ENCODE measurements around the gene LAMB4.

Gene LAMB4, protein sequence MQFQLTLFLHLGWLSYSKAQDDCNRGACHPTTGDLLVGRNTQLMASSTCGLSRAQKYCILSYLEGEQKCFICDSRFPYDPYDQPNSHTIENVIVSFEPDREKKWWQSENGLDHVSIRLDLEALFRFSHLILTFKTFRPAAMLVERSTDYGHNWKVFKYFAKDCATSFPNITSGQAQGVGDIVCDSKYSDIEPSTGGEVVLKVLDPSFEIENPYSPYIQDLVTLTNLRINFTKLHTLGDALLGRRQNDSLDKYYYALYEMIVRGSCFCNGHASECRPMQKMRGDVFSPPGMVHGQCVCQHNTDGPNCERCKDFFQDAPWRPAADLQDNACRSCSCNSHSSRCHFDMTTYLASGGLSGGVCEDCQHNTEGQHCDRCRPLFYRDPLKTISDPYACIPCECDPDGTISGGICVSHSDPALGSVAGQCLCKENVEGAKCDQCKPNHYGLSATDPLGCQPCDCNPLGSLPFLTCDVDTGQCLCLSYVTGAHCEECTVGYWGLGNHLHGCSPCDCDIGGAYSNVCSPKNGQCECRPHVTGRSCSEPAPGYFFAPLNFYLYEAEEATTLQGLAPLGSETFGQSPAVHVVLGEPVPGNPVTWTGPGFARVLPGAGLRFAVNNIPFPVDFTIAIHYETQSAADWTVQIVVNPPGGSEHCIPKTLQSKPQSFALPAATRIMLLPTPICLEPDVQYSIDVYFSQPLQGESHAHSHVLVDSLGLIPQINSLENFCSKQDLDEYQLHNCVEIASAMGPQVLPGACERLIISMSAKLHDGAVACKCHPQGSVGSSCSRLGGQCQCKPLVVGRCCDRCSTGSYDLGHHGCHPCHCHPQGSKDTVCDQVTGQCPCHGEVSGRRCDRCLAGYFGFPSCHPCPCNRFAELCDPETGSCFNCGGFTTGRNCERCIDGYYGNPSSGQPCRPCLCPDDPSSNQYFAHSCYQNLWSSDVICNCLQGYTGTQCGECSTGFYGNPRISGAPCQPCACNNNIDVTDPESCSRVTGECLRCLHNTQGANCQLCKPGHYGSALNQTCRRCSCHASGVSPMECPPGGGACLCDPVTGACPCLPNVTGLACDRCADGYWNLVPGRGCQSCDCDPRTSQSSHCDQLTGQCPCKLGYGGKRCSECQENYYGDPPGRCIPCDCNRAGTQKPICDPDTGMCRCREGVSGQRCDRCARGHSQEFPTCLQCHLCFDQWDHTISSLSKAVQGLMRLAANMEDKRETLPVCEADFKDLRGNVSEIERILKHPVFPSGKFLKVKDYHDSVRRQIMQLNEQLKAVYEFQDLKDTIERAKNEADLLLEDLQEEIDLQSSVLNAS (N-terminal part only)

DNA sequence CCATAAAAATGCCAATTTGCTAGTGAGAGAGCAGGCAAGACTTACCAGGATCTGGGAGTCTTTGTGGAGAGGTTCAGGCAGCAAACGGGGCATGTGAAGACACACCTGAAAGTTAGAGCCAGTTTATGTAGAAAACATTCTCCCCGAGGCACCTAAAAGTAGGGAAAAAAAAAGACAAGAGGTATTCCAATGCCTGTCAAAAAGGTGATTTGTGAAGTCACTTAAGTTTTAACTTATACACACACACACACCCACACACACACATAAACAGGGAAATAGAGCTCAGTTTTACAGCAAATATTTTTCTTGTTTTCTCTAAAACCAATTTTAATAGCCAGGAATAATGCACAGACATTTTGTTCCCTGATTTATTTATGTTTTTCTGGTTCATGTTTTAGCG is at the start of gene LAMB4:
LAMB4 (minus strand) TSS at position 101 of the 400 bp plus-strand sequence. CDS start 7,197 bp downstream, outside the sequence.
- in situ Hi-C loops (cut with MboI; ENCODE audit: low sequenced_read_pairs), result no loop called here

DNA sequence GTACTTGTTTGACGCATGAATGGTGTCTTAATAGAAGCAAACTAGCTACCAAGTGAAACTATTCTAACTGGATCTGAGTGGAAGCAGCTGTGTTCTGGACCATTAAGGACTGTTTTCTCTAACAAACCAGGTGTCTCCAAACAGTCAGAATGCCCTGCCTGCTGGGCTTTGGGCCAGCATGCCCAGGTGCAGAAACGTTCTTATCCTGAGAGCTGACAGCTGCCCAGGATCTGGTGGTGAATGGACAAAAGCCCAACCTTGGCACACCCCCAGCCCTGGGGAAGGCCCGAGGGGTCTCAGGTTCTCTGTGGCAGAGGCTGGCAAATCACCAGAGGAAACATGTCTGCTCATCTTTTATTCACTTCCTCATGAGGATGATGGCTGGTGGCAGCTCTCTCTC is 48.2 kb upstream of the LAMB4 start:
- in situ Hi-C loops (cut with MboI; ENCODE audit: low sequenced_read_pairs), result loop anchor here (25.0 kb wide), 1 partner anchor 284 kb away; the partner anchor contains the start of gene NRCAM

DNA sequence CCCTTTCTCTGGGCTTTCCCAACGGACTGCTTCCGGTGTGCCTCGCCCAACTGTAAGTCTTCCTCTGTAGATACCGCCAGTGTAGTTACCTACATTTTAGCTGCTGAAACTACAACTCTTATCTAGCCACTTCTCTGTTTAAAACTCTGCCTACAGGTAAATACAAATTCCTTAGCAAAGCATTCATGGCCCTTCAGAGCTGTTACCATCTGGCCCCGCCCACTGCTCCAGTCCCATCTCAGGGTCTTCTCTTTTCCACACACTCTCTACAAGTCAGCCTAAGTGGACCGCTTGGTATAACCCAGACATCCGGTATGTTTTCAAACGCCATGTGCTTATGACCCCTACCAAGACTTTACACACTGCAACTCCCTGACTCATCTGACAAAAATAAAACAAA is 41.0 kb upstream of the LAMB4 start:
- in situ Hi-C loops (cut with MboI; ENCODE audit: low sequenced_read_pairs), result no loop called here

DNA sequence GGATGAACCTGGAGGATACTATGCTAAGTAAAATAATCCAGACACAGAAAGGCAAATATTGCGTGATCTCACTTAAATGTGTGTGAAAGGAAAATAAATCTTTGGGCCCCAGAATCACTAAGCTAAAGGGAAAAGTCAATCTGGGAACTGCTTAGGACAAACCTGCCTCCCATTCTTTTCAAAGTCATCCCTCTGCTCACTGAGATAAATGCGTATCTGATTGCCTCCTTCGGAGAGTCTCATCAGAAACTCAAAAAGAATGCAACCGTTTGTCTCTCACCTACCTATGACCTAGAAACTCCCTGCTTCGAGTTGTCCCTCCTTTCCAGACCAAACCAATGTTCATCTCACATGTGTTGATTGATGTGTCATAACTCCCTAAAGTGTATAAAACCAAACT is 40.1 kb upstream of the LAMB4 start:
- in situ Hi-C loops (cut with MboI; ENCODE audit: low sequenced_read_pairs), result no loop called here

DNA sequence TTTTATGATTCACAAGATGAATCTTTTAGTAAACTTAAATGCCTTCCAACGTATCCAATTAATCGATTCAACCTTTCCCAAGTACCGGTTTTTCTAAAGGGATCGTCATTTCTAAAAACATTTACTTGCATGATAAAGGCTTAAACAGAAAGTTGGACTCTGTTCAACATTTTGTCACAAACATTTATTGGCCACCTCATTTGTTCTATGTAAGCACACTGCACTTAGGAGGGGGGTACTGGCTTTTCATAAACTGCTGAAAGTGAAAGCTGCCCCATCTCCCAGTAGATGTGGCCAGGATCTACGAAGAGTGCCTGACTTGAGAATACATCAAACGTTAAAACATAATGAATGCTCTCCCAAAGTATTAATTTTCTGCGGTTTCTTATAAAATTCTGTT is 37.3 kb upstream of the LAMB4 start:
- in situ Hi-C loops (cut with MboI; ENCODE audit: low sequenced_read_pairs), result no loop called here

DNA sequence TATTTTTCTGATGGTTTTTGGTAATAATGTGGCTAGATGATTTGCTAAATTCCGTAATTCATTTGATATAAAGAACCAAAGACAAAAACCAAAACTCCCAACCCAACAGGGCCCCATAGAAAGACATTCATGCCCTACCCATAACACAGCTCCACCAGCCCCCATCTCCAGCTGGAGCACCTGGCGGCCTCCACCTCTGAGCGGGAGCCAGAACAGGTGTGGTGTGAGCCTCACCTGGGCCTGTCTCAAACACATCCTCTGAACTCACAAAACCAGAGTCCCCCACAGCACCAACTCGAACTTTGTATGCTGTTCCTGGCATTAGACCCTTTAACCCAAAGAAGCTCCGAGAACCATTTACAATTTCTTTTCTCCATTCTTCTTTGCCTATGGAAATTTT is 36.5 kb upstream of the LAMB4 start:
- in situ Hi-C loops (cut with MboI; ENCODE audit: low sequenced_read_pairs), result no loop called here

DNA sequence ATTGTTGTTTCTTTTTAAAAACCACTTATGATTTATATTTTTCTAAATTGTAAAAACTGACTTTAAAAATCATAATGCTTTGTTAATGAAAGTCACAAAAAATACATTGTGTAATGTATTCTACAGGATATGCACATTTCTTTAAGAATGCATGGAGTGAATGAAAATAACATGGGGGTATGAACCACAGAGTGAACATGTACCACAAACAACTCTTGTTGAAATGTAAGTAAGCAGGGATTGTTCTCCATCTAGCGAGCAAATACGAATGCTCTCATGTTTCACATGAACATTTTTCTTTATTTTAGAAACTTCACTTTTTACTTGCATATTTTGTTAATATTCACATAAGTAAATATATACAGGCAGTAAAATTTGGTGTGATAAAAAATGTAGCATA is 35.6 kb upstream of the LAMB4 start:
- in situ Hi-C loops (cut with MboI; ENCODE audit: low sequenced_read_pairs), result no loop called here

DNA sequence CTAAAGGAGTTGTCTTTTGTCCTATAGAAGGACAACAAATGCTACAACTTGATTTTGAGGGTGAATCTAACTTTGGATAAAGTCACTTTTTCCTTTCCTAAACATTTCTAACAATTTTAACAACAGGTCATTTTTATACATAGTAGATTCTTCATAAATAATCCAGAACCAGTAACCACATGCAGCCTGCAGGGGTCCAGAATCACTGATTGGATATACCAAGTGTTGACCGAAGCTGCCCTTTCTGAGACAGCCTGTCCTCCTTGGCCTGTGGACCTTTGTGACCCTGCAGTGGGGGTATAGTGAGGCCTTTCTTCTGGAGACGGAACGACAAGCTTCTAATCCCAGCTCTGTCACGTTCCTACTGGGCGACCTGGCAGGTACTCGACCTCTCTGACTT is 34.8 kb upstream of the LAMB4 start:
- in situ Hi-C loops (cut with MboI; ENCODE audit: low sequenced_read_pairs), result no loop called here

DNA sequence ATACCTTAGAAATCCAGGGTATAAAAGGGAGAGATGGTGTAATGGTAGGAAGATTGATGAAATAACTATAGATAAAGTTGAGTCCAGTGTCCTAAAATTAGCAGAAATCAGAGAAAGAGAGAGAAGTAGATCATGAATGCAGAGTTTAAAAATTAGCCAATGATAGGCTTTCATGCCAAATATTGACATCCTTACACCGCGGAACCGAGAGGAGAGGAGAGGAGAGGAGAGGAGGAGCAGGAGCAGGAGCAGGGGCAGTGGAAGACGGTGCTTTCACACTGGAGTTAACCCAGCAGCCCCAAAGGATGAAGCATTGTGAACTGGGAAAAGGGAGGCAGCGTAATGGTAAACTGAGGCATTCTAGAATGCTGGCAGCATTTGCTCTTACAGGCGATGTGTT is 34.2 kb upstream of the LAMB4 start:
- in situ Hi-C loops (cut with MboI; ENCODE audit: low sequenced_read_pairs), result no loop called here

DNA sequence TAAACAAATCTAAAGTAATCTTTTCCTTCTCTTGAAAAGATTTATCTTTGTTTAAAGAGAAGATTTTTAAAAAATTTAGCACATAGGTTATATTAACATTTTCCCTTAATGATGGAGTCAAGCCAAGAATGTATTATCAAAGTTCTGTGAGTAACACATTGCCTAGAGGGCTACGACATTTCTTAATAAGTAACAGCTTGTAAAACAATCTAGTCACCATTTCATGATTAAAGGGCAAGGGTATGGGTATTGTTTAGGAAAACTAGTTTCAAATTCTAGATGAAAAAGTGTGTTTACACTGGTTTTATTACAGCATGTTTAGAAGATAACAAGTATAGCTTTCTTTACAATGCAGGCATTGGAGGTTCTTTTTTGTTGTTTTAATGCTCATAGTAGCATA is 28.6 kb upstream of the LAMB4 start:
- in situ Hi-C loops (cut with MboI; ENCODE audit: low sequenced_read_pairs), result no loop called here

DNA sequence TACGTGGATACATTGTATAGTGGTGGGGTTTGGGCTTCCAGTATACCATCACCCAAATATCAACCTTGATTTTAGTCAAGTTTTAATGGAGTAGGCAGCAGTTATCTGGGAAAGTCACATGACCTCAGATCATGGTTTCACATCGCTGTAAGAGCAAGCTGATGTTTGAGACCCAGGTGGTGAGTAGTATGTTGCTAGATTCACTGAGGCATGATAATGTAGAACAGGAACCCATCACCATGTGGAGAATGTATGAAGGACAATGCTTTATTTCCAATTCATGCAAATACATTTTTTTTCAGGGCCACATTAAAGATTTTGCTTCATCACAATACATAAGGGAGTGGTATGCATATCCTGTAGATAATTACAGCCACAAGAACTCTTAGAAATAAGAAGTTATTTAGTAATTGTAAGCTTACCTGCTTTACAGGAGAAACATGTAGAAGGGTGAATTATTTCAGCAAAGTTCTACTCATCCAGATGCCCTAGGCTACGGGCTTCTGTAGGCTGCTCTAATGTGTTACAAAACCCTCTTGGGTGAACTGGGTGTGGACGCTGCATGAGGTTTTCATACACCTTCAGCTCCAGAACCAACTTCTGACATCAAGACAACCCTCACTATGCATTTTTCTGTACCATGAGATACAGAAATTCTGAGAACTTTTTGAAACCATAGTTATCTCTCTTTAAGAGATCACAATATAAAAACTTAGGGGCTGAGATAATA is 27.6 kb upstream of the LAMB4 start:
- in situ Hi-C loops (cut with MboI; ENCODE audit: low sequenced_read_pairs), result no loop called here

DNA sequence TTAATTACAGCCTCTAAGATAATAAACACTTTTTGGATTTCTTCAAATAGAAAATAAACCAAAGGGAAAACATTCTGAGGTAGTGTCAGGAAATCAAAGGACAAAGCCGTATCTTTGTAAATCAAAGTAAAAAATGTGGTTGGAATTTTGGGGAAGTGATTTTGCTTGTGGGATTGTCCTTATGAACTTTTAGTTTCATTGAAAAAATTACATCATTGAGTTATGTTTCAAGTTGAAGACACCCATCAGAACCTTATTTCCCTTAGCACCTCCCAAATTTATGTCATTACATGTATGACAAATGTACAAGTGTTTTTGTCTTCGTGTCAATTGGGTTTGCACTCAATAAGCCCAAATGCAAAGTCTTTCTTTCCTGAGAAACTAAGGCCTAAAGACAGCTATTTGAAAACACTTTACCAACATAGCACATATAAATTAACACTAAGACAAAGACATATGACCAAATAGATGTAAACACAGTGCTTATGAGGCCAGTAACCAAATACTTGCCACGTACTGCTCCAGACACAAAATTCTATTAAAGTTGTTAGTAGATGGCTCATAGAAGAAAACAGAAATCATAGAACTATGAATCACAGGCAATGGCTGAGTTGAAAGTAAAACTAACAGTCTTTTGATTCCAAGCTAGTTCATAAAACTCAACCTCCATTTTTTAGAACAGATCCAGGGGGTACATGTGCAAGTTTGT is 26.9 kb upstream of the LAMB4 start:
- in situ Hi-C loops (cut with MboI; ENCODE audit: low sequenced_read_pairs), result no loop called here

DNA sequence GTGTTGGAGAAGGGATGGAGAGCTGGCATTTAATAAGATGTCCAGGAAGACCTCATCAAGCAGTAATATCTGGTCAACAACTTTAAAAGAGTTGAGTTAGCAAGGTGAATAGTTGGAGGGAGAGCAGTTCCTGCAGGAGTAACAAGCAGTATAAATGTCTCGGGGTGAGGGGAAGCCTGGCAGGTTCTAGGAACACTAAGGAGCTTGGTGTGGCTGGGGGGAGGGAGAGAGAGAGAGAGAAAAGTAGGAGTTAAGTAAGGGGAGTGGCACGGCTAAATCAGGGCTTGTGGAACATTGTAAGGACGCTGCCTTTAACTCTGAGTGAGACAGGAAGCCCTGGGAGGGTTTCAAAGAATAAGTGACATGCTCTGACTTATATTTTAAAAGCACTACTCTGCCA is 22.0 kb upstream of the LAMB4 start:
- in situ Hi-C loops (cut with MboI; ENCODE audit: low sequenced_read_pairs), result no loop called here

DNA sequence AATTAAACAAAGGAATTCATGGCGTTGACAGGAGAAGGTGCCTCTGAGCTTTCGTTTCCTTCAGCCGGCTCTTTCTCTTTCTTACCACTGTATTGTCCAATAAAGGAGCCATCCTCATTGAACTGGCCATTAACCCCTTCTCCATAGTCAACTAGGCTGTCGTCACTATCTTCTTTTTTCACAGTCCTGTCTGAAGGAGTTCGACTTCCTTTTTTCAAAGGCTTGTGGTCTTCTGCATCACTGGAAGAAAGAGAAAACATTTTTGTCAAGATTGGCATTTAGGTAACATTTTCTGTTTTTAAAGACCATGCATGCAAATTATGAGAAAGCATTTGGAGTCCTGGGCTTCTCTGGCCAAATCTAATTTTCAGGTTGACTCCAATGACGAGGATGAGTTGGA is 19.7 kb upstream of the LAMB4 start:
- in situ Hi-C loops (cut with MboI; ENCODE audit: low sequenced_read_pairs), result no loop called here

DNA sequence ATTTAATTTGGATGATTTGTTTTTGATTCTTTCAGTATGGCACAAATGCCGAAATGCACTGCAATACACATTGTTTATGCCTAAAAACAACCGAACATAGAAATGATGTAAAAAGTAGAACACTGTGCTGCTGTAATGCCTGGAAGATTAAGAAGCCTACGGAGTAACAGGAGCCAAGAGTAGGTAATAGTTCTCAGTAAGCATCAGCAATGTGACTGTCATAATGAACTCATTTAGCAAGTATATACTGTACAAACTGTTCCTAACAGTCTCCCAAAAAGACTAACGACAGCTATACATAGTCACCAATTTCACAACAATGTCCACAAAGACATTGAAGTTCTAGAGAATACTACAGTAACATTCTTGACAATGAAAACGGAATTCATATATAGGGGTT is 19.0 kb upstream of the LAMB4 start:
- in situ Hi-C loops (cut with MboI; ENCODE audit: low sequenced_read_pairs), result no loop called here

DNA sequence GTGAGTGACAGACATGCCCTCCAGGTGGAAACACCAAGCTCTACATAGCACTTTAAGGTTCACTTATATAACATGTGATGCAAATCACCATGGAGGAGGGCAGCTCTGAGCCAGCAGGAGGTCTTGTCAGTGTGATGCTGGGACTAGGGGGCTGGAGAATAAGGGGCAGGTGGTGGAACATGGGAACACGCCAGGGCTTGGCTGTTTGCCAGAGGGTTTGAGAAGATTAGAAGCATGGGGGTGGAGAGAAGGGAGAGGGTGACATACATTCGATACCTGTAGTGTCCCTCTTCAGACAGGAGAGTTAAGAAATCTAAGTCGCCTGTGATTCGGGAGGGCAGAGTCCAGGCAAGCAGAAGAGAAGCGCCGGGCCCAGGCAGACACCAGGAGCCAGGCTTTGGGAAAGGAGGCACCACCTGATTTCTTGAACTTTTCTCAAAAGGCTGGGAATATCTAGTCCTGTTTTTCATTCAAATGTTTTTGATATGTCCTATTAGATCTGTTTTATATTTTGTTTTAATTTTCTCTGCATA is 16.9 kb upstream of the LAMB4 start:
- in situ Hi-C loops (cut with MboI; ENCODE audit: low sequenced_read_pairs), result no loop called here

DNA sequence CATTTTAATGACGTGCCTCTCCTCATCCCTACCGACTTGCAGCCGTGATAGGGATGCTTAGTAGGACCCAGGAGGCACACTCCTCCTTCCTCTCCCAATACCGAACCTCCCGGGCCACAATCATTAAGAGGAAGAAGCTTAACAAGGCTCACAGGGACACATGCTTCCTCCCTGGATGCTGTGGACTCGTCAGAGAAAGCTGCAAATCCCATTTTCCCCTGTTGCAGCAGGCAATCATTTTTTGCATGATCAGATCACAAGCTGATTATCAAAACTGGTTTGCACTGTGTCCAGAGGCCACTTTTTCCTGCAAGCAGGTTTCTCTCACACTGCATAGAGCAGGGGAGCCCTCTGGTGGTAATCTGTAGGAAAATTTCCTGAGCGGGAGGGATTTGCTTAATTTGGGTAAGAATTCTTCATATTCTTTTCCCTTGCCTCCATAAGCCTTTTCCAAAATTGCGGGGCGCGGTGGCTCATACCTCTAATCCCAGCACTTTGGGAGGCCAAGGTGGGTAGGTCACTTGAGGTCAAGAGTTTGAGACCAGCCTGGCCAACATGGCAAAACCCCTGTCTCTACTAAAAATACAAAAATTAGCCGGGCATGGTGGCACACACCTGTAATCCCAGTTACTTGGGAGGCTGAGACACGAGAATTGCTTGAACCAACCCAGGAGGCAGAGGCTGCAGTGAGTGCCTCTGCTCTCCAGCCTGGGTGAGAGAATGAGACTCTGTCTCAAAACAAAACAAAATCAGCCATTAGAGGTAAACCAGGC is 16.1 kb upstream of the LAMB4 start:
- in situ Hi-C loops (cut with MboI; ENCODE audit: low sequenced_read_pairs), result no loop called here

DNA sequence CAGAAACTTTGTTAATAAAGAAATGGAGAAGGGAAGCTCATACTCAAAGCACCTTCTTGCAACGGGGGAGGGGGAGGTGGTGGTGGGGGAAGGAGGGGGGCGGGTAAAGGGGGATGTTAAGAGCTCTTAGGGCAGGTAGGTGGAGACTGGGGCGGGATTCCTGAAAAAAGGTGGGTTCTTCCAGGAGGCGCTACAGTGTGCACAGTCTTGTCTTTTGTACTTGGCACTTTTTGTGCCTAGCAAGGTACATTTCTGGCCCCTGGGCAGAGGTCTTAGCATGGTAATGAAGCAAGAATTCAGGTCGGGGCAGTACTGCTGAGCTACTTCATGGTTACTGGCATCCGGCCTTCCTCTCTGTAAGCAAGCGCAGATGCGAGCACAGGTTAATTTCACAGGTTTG is 15.2 kb upstream of the LAMB4 start:
- in situ Hi-C loops (cut with MboI; ENCODE audit: low sequenced_read_pairs), result no loop called here

DNA sequence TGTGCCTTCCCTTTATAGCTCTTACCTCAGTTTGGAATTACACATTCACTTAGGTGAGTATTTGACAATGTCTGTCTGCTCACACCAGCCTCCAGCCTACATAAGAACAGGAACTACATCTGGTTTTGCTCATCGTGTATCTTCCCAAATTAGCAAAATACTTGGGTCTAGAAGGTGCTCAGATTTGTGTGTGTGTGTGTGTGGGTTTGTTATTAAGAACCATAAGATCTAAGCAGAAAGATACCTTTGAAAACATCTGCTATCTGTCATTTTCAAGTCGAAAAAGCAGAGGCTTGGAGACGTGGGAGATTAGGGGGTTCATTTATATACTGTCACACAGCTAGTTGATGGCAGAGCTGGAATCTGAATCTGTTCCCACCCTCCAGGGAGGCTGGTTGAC is 14.8 kb upstream of the LAMB4 start:
- in situ Hi-C loops (cut with MboI; ENCODE audit: low sequenced_read_pairs), result no loop called here
